KMS-11 (cell line): ENCODE measurements around the gene PHYHD1.

Source experiments
- H2AFZ ChIP-seq: fragments of 200-600 bp; sonication (generic); 2 replicates; pipeline ENCODE4 v1.6.1; 2016; ENCODE audit warnings: antibody characterized with exemption, mixed run types, low read depth
- H3K27ac ChIP-seq: fragments of 200-600 bp; sonication (generic); 2 replicates; pipeline ENCODE4 v1.6.1; 2016; ENCODE audit warnings: mild to moderate bottlenecking, mixed run types
- H3K27me3 ChIP-seq: fragments of 200-600 bp; sonication (generic); 2 replicates; pipeline ENCODE4 v1.6.1; 2017; ENCODE audit warnings: mild to moderate bottlenecking, low read depth, mixed run types, moderate library complexity; ENCODE audit not compliant: insufficient read depth
- H3K36me3 ChIP-seq: fragments of 200-600 bp; sonication (generic); 2 replicates; pipeline ENCODE4 v1.6.1; 2017; ENCODE audit warnings: mild to moderate bottlenecking, mixed run types; ENCODE audit not compliant: insufficient read depth
- H3K4me1 ChIP-seq: fragments of 200-600 bp; sonication (generic); 2 replicates; pipeline ENCODE4 v1.6.1; 2016; ENCODE audit warnings: mild to moderate bottlenecking, low read depth, mixed run types; ENCODE audit not compliant: poor library complexity, severe bottlenecking
- H3K4me2 ChIP-seq: fragments of 200-600 bp; sonication (generic); 2 replicates; pipeline ENCODE4 v1.7.0; 2016; ENCODE audit warnings: mild to moderate bottlenecking, mixed run types
- H3K4me3 ChIP-seq: fragments of 200-600 bp; sonication (generic); IDR thresholded peaks from 2 replicates; pipeline ENCODE4 v1.6.1; 2017; ENCODE audit warnings: low read depth, low read length, mixed read lengths; ENCODE audit not compliant: insufficient read depth
- H3K79me2 ChIP-seq: fragments of 200-600 bp; sonication (generic); 2 replicates; pipeline ENCODE4 v1.6.1; 2016; ENCODE audit warnings: low read depth, mixed run types; ENCODE audit not compliant: insufficient read depth
- H3K9ac ChIP-seq: fragments of 200-600 bp; sonication (generic); 2 replicates; pipeline ENCODE4 v1.6.1; 2016; ENCODE audit warnings: mild to moderate bottlenecking, mixed run types
- H4K20me1 ChIP-seq: fragments of 200-600 bp; sonication (generic); 2 replicates; pipeline ENCODE4 v1.6.1; 2016; ENCODE audit warnings: mild to moderate bottlenecking, mixed run types; ENCODE audit not compliant: insufficient read depth
- CTCF ChIP-seq: fragments of 200-600 bp; sonication (generic); conservative IDR thresholded peaks from 2 replicates; pipeline ENCODE4 v1.6.1; 2017; ENCODE audit warnings: low read depth, mild to moderate bottlenecking, antibody characterized with exemption, low read length, moderate library complexity, mixed read lengths

Gene PHYHD1

DNA sequence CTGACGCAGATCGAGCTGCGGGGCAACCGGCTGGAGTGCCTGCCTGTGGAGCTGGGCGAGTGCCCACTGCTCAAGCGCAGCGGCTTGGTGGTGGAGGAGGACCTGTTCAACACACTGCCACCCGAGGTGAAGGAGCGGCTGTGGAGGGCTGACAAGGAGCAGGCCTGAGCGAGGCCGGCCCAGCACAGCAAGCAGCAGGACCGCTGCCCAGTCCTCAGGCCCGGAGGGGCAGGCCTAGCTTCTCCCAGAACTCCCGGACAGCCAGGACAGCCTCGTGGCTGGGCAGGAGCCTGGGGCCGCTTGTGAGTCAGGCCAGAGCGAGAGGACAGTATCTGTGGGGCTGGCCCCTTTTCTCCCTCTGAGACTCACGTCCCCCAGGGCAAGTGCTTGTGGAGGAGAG, 4.6 kb upstream of the PHYHD1 start:
- Histone ChIP-seq H3K4me1 (no peaks in the 10 kb centered on the region), H2AFZ (no peak overlapping the region), H3K27ac (no peak overlapping the region), H3K36me3 (no peaks in the 10 kb centered on the region), H3K27me3 (no peaks in the 10 kb centered on the region), H3K4me2 (no peak overlapping the region), H3K9ac (no peak overlapping the region), H4K20me1 (no peaks in the 10 kb centered on the region), H3K79me2 (no peaks in the 10 kb centered on the region), H3K4me3 (no peak overlapping the region)
- TF ChIP-seq CTCF, result no peak

DNA sequence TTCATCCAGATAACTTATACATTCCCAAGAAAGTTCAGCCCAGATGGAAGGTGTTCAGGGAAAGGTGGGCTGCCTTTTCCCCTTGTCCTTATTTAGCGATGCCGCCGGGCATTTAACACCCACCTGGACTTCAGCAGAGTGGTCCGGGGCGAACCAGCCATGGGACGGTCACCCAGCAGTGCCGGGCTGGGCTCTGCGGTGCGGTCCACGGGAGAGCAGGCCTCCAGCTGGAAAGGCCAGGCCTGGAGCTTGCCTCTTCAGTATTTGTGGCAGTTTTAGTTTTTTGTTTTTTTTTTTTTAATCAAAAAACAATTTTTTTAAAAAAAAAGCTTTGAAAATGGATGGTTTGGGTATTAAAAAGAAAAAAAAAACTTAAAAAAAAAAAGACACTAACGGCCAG, 4.0 kb upstream of the PHYHD1 start:
- Histone ChIP-seq H4K20me1 (no peaks in the 10 kb centered on the region), H3K27ac (no peak overlapping the region), H3K4me1 (no peaks in the 10 kb centered on the region), H3K79me2 (no peaks in the 10 kb centered on the region), H3K9ac (no peak overlapping the region), H3K36me3 (no peaks in the 10 kb centered on the region), H3K4me2 (no peak overlapping the region), H3K4me3 (no peak overlapping the region), H2AFZ (no peak overlapping the region), H3K27me3 (no peaks in the 10 kb centered on the region)
- TF ChIP-seq CTCF, result no peak

DNA sequence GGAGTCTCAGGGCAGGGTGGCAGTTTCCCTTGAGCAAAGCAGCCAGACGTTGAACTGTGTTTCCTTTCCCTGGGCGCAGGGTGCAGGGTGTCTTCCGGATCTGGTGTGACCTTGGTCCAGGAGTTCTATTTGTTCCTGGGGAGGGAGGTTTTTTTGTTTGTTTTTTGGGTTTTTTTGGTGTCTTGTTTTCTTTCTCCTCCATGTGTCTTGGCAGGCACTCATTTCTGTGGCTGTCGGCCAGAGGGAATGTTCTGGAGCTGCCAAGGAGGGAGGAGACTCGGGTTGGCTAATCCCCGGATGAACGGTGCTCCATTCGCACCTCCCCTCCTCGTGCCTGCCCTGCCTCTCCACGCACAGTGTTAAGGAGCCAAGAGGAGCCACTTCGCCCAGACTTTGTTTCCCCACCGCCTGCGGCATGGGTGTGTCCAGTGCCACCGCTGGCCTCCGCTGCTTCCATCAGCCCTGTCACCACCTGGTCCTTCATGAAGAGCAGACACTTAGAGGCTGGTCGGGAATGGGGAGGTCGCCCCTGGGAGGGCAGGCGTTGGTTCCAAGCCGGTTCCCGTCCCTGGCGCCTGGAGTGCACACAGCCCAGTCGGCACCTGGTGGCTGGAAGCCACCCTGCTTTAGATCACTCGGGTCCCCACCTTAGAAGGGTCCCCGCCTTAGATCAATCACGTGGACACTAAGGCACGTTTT, 3.5 kb upstream of the PHYHD1 start:
- H2AFZ ChIP-seq, result no peak overlapping the region
- no peaks in the 10 kb centered on the region for H4K20me1 ChIP-seq
- no peak overlapping the region for H3K27ac ChIP-seq
- no peaks in the 10 kb centered on the region for H3K27me3 ChIP-seq
- no peaks in the 10 kb centered on the region for H3K36me3 ChIP-seq
- H3K4me1 ChIP-seq, result no peaks in the 10 kb centered on the region
- H3K79me2 ChIP-seq, result no peaks in the 10 kb centered on the region
- TF ChIP-seq CTCF, result no peak
- H3K9ac ChIP-seq, result no peak overlapping the region
- H3K4me3 ChIP-seq, result no peak overlapping the region
- H3K4me2 ChIP-seq, result no peak overlapping the region

GRCh38 chr9:128918921-128919320, 1.9 kb upstream of the PHYHD1 start:
- Histone ChIP-seq H3K4me1 (no peaks in the 10 kb centered on the region), H3K27ac (no peak overlapping the region), H3K9ac (no peak overlapping the region), H3K4me2 (no peak overlapping the region), H4K20me1 (no peaks in the 10 kb centered on the region), H3K36me3 (no peaks in the 10 kb centered on the region), H3K27me3 (no peaks in the 10 kb centered on the region), H3K79me2 (no peaks in the 10 kb centered on the region), H2AFZ (no peak overlapping the region), H3K4me3 (no peak overlapping the region)
- no peak for TF ChIP-seq CTCF
